ENCODE measurements around the gene MAML2. TPM values are rescaled to one million over a fixed set of nuclear protein-coding genes. Genes with fewer than 3 reads are reported as not detected.
A peak's percentile ranks its signal among the peaks of the same experiment; 100 is the strongest.

MAML2 gene
- total and polyA plus RNA-seq, 2 of the 8 experiments (the other 6 are each of a cell fraction or from before 2014, with no cell fraction given), result 3.8 to 6.6 TPM

- H3K36me3 ChIP-seq (ENCODE audit: control insufficient read depth in 2 of 4, insufficient read depth in 4 of 4, low read length in 3 of 4), result no peaks in the 10 kb centered on the region
- no peak overlapping the region for H3K14ac ChIP-seq (ENCODE audit: insufficient read length)
- no peak overlapping the region for H3K56ac ChIP-seq (replicated peaks; ENCODE audit: insufficient read length, low read depth, low read length)
- H3K18ac ChIP-seq (ENCODE audit: extremely low read depth, low read length), result no peak overlapping the region
- H2AK5ac ChIP-seq (ENCODE audit: low read depth, low read length), result no peak overlapping the region
- H3K79me1 ChIP-seq (ENCODE audit: low read depth, low read length), result no peaks in the 10 kb centered on the region
- no peak overlapping the region for H3K4ac ChIP-seq (replicated peaks; ENCODE audit: insufficient read length, low read depth, low read length)
- peak overlapping the region; percentile 5 for H4K91ac ChIP-seq (replicated peaks; ENCODE audit: insufficient read length, low read length)
- WGBS, 2 experiments (ENCODE audit: extremely low coverage in 1 of 2, insufficient coverage in 1 of 2, insufficient read length in 1 of 2, insufficient replicate concordance in 2 of 2, low coverage in 1 of 2, low lambda C conversion rate in 2 of 2, missing lambda C conversion rate in 1 of 2), result 87% methylated on average over 9 of the region's 9 CpGs; no CpG with 5 or more reads in 1 of the 2 experiments
- H4K8ac ChIP-seq (ENCODE audit: extremely low read depth, insufficient read depth, low read length), result no peak overlapping the region
- H3K23me2 ChIP-seq (ENCODE audit: low read depth, low read length), result no peaks in the 10 kb centered on the region
- no peak overlapping the region for H4K5ac ChIP-seq (ENCODE audit: insufficient read length, low read depth, low read length)
- FAIRE-seq, result no peak
- H2BK20ac ChIP-seq (ENCODE audit: low read length), result no peak overlapping the region
- no peaks in the 10 kb centered on the region for H4K20me1 ChIP-seq (replicated peaks in 1 of 2; ENCODE audit: control insufficient read depth in 1 of 2, insufficient read depth in 2 of 2, low read length in 2 of 2)
- H2BK15ac ChIP-seq (ENCODE audit: low read length), result no peak overlapping the region
- H2AFZ ChIP-seq (ENCODE audit: low read length), result no peak overlapping the region
- H2BK5ac ChIP-seq (ENCODE audit: low read depth, low read length), result no peak overlapping the region
- no peak overlapping the region for H3K4me2 ChIP-seq (ENCODE audit: insufficient read depth in 1 of 2, low read depth in 2 of 2, low read length in 2 of 2)
- H3K27me3 ChIP-seq (replicated peaks in 1 of 4; ENCODE audit: control insufficient read depth in 3 of 4, extremely low read depth in 1 of 4, insufficient read depth in 3 of 4, low read length in 3 of 4), result no peaks in the 10 kb centered on the region
- no peak for DNase-seq (ENCODE audit: low read depth in 1 of 2, low spot score in 2 of 2)
- H3K9me3 ChIP-seq (ENCODE audit: insufficient read depth in 2 of 2, low read depth in 1 of 2, low read length in 1 of 2), result no peaks in the 10 kb centered on the region
- no peaks in the 10 kb centered on the region for H3K79me2 ChIP-seq (ENCODE audit: control insufficient read depth in 1 of 2, insufficient read depth in 2 of 2, low read length in 2 of 2)
- peaks cover 0 to 7% (median 2%) of the 10 kb centered on the region in 4 experiments; a peak in 2 of 7 replicates for H3K4me1 ChIP-seq (replicated peaks in 1 of 4; ENCODE audit: control insufficient read depth in 3 of 4, insufficient read depth in 4 of 4, low read length in 3 of 4)
- no peak overlapping the region for H2BK12ac ChIP-seq (ENCODE audit: low read depth, low read length)
- no peak overlapping the region for H3K9ac ChIP-seq (replicated peaks in 1 of 4; ENCODE audit: extremely low read depth in 1 of 4, low read depth in 3 of 4, low read length in 3 of 4)
- H3K4me3 ChIP-seq (ENCODE audit: extremely low read depth in 1 of 4, insufficient read depth in 2 of 4, low read depth in 3 of 4, low read length in 4 of 4), result no peak overlapping the region; a peak in 1 of 8 replicates
- ChIA-PET CTCF (ENCODE audit: partially characterized antibody) (interaction anchor here (0.6 to 1.7 kb wide), 2 partner anchors 14 to 944 kb away, joined by 3 read pairs; no protein-coding TSS in a partner anchor), POLR2A (ENCODE audit: partially characterized antibody) (no interaction called here)
- no peak overlapping the region for H3K27ac ChIP-seq (ENCODE audit: low read depth, low read length)
- H3K23ac ChIP-seq (ENCODE audit: insufficient read length), result no peak overlapping the region
- H2BK120ac ChIP-seq (replicated peaks; ENCODE audit: low read depth, low read length), result no peak overlapping the region
- TF ChIP-seq JUN (IDR thresholded peaks at IDR 0.05; ENCODE audit: low read depth, low read length) (no peak), RAD21 (IDR thresholded peaks at IDR 0.05 in 1 of 2, conservative IDR thresholded peaks at IDR 0.05 in 1 of 2; ENCODE audit: low read depth in 2 of 2, low read length in 2 of 2) (no peak), CBX5 (IDR thresholded peaks at IDR 0.05; ENCODE audit: low read depth, low read length) (no peak)
Measured at GRCh38 chr11:96141626-96142025, 201.4 kb downstream of the MAML2 start.
